HCT116 (cell line): ENCODE measurements around the gene CSHL1. TPM values are rescaled to one million over a fixed set of nuclear protein-coding genes. Genes with fewer than 3 reads are reported as not detected.

ENCODE experiments used
- ATAC-seq: fragments of 200-7000 bp; cut with Tn5 transposase; 2 replicates; pipeline ENCODE4 v1.9.1; 2020; ENCODE audit warnings: mild to moderate bottlenecking, moderate library complexity
- BruUV-seq: library from RNA; stranded (reverse); fragments of 400-500 nt; replicated peaks from 2 replicates; lab custom pipeline; 2021; lab: Mats Ljungman, UMichigan
- CTCF ChIA-PET: fragments of 300-600 bp; sonication (Branson Sonifier 250); formaldehyde crosslinking; loops from one replicate; lab custom pipeline; 2021; ENCODE audit warnings: antibody characterized with exemption; lab: Charles Lee
- POLR2A ChIA-PET: fragments of 300-600, 350-600 bp; sonication (Branson Sonifier 250); formaldehyde crosslinking; loops from one replicate; lab custom pipeline; 2021; ENCODE audit warnings: antibody characterized with exemption; lab: Charles Lee
- RAD21 ChIA-PET, 2 experiments: fragments of 300-600 bp; sonication (Branson Sonifier 250); formaldehyde crosslinking; loops; one replicate each; lab custom pipeline; 2023; ENCODE audit warnings: low total read pairs in 2 of 2; ENCODE audit not compliant: uncharacterized antibody in 2 of 2, unreplicated experiment in 2 of 2, low non-redundant PET in 1 of 2; lab: Charles Lee
- DNase-seq: peaks from one replicate; pipeline ENCODE4 v3.0.0-alpha.2; 2010; ENCODE audit warnings: low read depth, low spot score
- H2AFZ ChIP-seq: fragments of 200-600 bp; shearing (Covaris generic), sonication (generic); 2 replicates; pipeline ENCODE4 v1.6.1; 2017; ENCODE audit warnings: low read depth, mixed run types, mixed read lengths, antibody characterized with exemption, low read length; ENCODE audit not compliant: poor library complexity, severe bottlenecking
- H3K27ac ChIP-seq: 2 replicates; pipeline ENCODE4 v1.5.1; 2012; ENCODE audit warnings: low read depth, low read length
- H3K27me3 ChIP-seq: fragments of 200-600 bp; sonication (generic); 2 replicates; pipeline ENCODE4 v1.6.1; 2016; ENCODE audit warnings: mixed run types, low read length, mixed read lengths; ENCODE audit not compliant: insufficient read depth
- H3K36me3 ChIP-seq, 2 experiments: fragments of 200-500 bp in 1 of 2; fragments of 200-600 bp in 1 of 2; sonication (Bioruptor generic) in 1 of 2; sonication (generic) in 1 of 2; 2 replicates each; pipeline versions ENCODE4 v1.5.1 to v1.6.1; 2014 to 2016; ENCODE audit warnings: low read length in 2 of 2, inconsistent platforms in 1 of 2, mixed read lengths in 1 of 2, mixed run types in 1 of 2; ENCODE audit not compliant: insufficient read depth in 2 of 2, control insufficient read depth in 1 of 2
- H3K4me1 ChIP-seq, 2 experiments: fragments of 200-600 bp in 1 of 2; sonication (generic) in 1 of 2; 2 replicates each; pipeline versions ENCODE4 v1.5.1 to v1.6.1; 2012 to 2017; ENCODE audit warnings: low read length in 2 of 2, inconsistent platforms in 1 of 2, mild to moderate bottlenecking in 1 of 2, mixed read lengths in 1 of 2, mixed run types in 1 of 2, moderate library complexity in 1 of 2; ENCODE audit not compliant: insufficient read depth in 2 of 2, control insufficient read depth in 1 of 2
- H3K4me2 ChIP-seq: fragments of 200-600 bp; sonication (generic); 2 replicates; pipeline ENCODE4 v1.6.1; 2017; ENCODE audit warnings: mixed run types, low read length, mixed read lengths
- H3K4me3 ChIP-seq, 2 experiments: fragments of 200-600 bp in 1 of 2; sonication (generic) in 1 of 2; replicated peaks in 1 of 2; 2 replicates each; pipeline ENCODE4 v1.5.1; 2011 to 2016; ENCODE audit warnings: low read length in 2 of 2, control low read depth in 1 of 2, low read depth in 1 of 2, mild to moderate bottlenecking in 1 of 2, mixed read lengths in 1 of 2, mixed run types in 1 of 2
- H3K79me2 ChIP-seq: fragments of 200-600 bp; sonication (generic); 2 replicates; pipeline ENCODE4 v1.6.1; 2017; ENCODE audit warnings: mild to moderate bottlenecking, mixed run types, low read length, moderate library complexity, mixed read lengths; ENCODE audit not compliant: insufficient read depth
- H3K9ac ChIP-seq: fragments of 200-600 bp; sonication (generic); 2 replicates; pipeline ENCODE4 v1.6.1; 2016; ENCODE audit warnings: low read length, mixed read lengths
- H3K9me2 ChIP-seq: fragments of 200-600 bp; sonication (generic), shearing (Covaris generic); 2 replicates; pipeline ENCODE4 v1.6.1; 2017; ENCODE audit warnings: mixed run types, mild to moderate bottlenecking, moderate library complexity; ENCODE audit not compliant: insufficient read depth
- H3K9me3 ChIP-seq, 2 experiments: fragments of 200-500 bp in 1 of 2; fragments of 200-600 bp in 1 of 2; sonication (Bioruptor generic) in 1 of 2; sonication (generic) in 1 of 2; 2 replicates each; pipeline ENCODE4 v1.6.1; 2014 to 2017; ENCODE audit warnings: low read length in 2 of 2, mixed read lengths in 2 of 2, inconsistent platforms in 1 of 2, low read depth in 1 of 2, mild to moderate bottlenecking in 1 of 2, mixed run types in 1 of 2, moderate library complexity in 1 of 2; ENCODE audit not compliant: control insufficient read depth in 1 of 2, insufficient read depth in 1 of 2
- H4K20me1 ChIP-seq: fragments of 200-600 bp; sonication (generic), shearing (Covaris generic); 2 replicates; pipeline ENCODE4 v1.6.1; 2017; ENCODE audit warnings: mixed run types, mild to moderate bottlenecking, moderate library complexity; ENCODE audit not compliant: insufficient read depth
- ATF3 ChIP-seq: IDR thresholded peaks from 2 replicates; pipeline ENCODE4 v1.6.1; 2012
- CBX3 ChIP-seq: IDR thresholded peaks from 2 replicates; pipeline ENCODE4 v1.6.1; 2012; ENCODE audit warnings: low read depth
- CTCF ChIP-seq, 3 experiments: fragments of 200-600 bp in 1 of 3; sonication (generic) in 1 of 3; IDR thresholded peaks in 2 of 3; conservative IDR thresholded peaks in 1 of 3; 2 replicates each; pipeline ENCODE4 v1.5.1; 2012 to 2017; ENCODE audit warnings: low read depth in 2 of 3, low read length in 2 of 3, antibody characterized with exemption in 1 of 3, borderline replicate concordance in 1 of 3, control low read depth in 1 of 3, mild to moderate bottlenecking in 1 of 3, mixed read lengths in 1 of 3, mixed run types in 1 of 3, moderate library complexity in 1 of 3; ENCODE audit not compliant: insufficient read depth in 1 of 3
- EGR1 ChIP-seq: IDR thresholded peaks from 2 replicates; pipeline ENCODE4 v1.6.1; 2012; ENCODE audit warnings: low read depth
- ELF1 ChIP-seq: IDR thresholded peaks from 2 replicates; pipeline ENCODE4 v1.6.1; 2012; ENCODE audit warnings: low read depth, borderline replicate concordance
- EZH2 ChIP-seq: fragments of 200-600 bp; sonication (generic); IDR thresholded peaks from 2 replicates; pipeline ENCODE4 v1.6.1; 2017; ENCODE audit warnings: antibody characterized with exemption, mixed run types
- FOSL1 ChIP-seq: IDR thresholded peaks from 2 replicates; pipeline ENCODE4 v1.6.1; 2012; ENCODE audit warnings: low read depth
- JUND ChIP-seq: IDR thresholded peaks from 2 replicates; pipeline ENCODE4 v1.6.1; 2012
- MAX ChIP-seq: IDR thresholded peaks from 2 replicates; pipeline ENCODE4 v1.6.1; 2012
- POLR2A ChIP-seq: IDR thresholded peaks from 2 replicates; pipeline ENCODE4 v1.7.0; 2011; ENCODE audit warnings: borderline replicate concordance; ENCODE audit not compliant: insufficient read depth, insufficient read length; ENCODE audit errors: extremely low read depth
- POLR2AphosphoS5 ChIP-seq: IDR thresholded peaks from 2 replicates; pipeline ENCODE4 v1.6.1; 2011; ENCODE audit warnings: mild to moderate bottlenecking, low read depth, low read length, moderate library complexity
- RAD21 ChIP-seq: IDR thresholded peaks from 2 replicates; pipeline ENCODE4 v1.6.1; 2012; ENCODE audit warnings: low read depth, mild to moderate bottlenecking
- SIN3A ChIP-seq: IDR thresholded peaks from 2 replicates; pipeline ENCODE4 v1.6.1; 2012; ENCODE audit warnings: low read depth
- SP1 ChIP-seq: IDR thresholded peaks from 2 replicates; pipeline ENCODE4 v1.6.1; 2012; ENCODE audit warnings: low read depth
- SRF ChIP-seq: IDR thresholded peaks from 2 replicates; pipeline ENCODE4 v1.6.1; 2012; ENCODE audit warnings: low read depth
- TCF7L2 ChIP-seq: IDR thresholded peaks from 2 replicates; pipeline ENCODE4 v1.7.0; 2011; ENCODE audit warnings: borderline replicate concordance, inconsistent platforms; ENCODE audit not compliant: insufficient read depth, insufficient read length; ENCODE audit errors: extremely low read depth
- YY1 ChIP-seq: IDR thresholded peaks from 2 replicates; pipeline ENCODE4 v1.6.1; 2011; ENCODE audit warnings: low read length, low read depth, moderate library complexity, mild to moderate bottlenecking; ENCODE audit not compliant: insufficient replicate concordance; ENCODE audit errors: extremely low read depth
- ZBTB33 ChIP-seq: IDR thresholded peaks from 2 replicates; pipeline ENCODE4 v1.6.1; 2011; ENCODE audit warnings: mild to moderate bottlenecking, low read length, moderate library complexity; ENCODE audit not compliant: insufficient replicate concordance; ENCODE audit errors: extremely low read depth
- ZFX ChIP-seq: fragments of 450-650 bp; IDR thresholded peaks from 2 replicates; pipeline ENCODE4 v1.6.1; 2017
- ZNF274 ChIP-seq: fragments of 200-500 bp; sonication (Bioruptor generic); IDR thresholded peaks from 2 replicates; pipeline ENCODE4 v1.6.1; 2014; ENCODE audit warnings: mild to moderate bottlenecking, low read depth, low read length, inconsistent platforms
- intact Hi-C: fragments of 100-400 bp; cut with micrococcal nuclease; formaldehyde crosslinking; loops from 2 replicates; pipeline ENCODE4 v1.10.0; 2022
- total RNA-seq: library from RNA; stranded (reverse); gene quantifications from one replicate; pipeline ENCODE4 v1.2.1, GENCODE V29; 2021; ENCODE audit not compliant: unreplicated experiment

CSHL1 gene
- total RNA-seq, 1 experiment from 2014 or later = not detected

GRCh38 chr17:63939401-63939800, 28.3 kb upstream of the CSHL1 start:
- ChIA-PET RAD21 (no interaction called here), CTCF (interaction anchor here (0.7 to 1.3 kb wide), 4 partner anchors 9 to 22 kb away, joined by 3 to 8 read pairs (median 4); partner anchors contain the start of gene GH1), POLR2A (no interaction called here)
- H3K36me3 ChIP-seq = no peaks in the 10 kb centered on the region
- H3K79me2 ChIP-seq = no peaks in the 10 kb centered on the region
- no peak overlapping the region for H3K4me2 ChIP-seq
- no peaks in the 10 kb centered on the region for H3K27me3 ChIP-seq
- H3K9me2 ChIP-seq = no peaks in the 10 kb centered on the region
- DNase-seq = no peak
- no peak overlapping the region for H3K27ac ChIP-seq
- H3K4me1 ChIP-seq = no peaks in the 10 kb centered on the region
- H3K4me3 ChIP-seq = no peak overlapping the region
- H3K9ac ChIP-seq = no peak overlapping the region
- H3K9me3 ChIP-seq = no peaks in the 10 kb centered on the region
- no peak for ATAC-seq
- intact Hi-C loops = no loop called here
- H4K20me1 ChIP-seq = no peaks in the 10 kb centered on the region
- no peak for TF ChIP-seq CTCF (IDR thresholded peaks at IDR 0.05 in 2 of 3, conservative IDR thresholded peaks at IDR 0.05 in 1 of 3; ENCODE audit: borderline replicate concordance in 1 of 3, insufficient read depth in 1 of 3, low read depth in 2 of 3, low read length in 2 of 3)
- TF ChIP-seq YY1 = no peak
- no peak for TF ChIP-seq POLR2A
- TF ChIP-seq MAX = no peak
- TF ChIP-seq RAD21 = no peak
- no peak for TF ChIP-seq EZH2
- TF ChIP-seq TCF7L2 = no peak
- TF ChIP-seq SIN3A = no peak
- TF ChIP-seq SRF = no peak
- no peak for TF ChIP-seq ZFX
- no peak for TF ChIP-seq ZNF274
- TF ChIP-seq ATF3 = no peak
- TF ChIP-seq ZBTB33 = no peak
- TF ChIP-seq CBX3 = no peak
- no peak for TF ChIP-seq JUND
- TF ChIP-seq SP1 = no peak
- no peak for TF ChIP-seq ELF1
- no peak for TF ChIP-seq POLR2AphosphoS5
- TF ChIP-seq EGR1 = no peak
- TF ChIP-seq FOSL1 = no peak
- BruUV-seq = no TSS peak
- H2AFZ ChIP-seq = no peak overlapping the region
